ENCODE measurements around the gene CENPK.

The CENPK gene

GRCh38 chr5:65546141-65546540, 16.8 kb downstream of the CENPK start:
- H3K4me3 ChIP-seq (ENCODE audit: low read depth, low read length) = no peak overlapping the region

GRCh38 chr5:65544473-65544872, 18.5 kb downstream of the CENPK start:
- H3K4me3 ChIP-seq (ENCODE audit: low read depth, low read length) = no peak overlapping the region
- no peak for TF ChIP-seq CTCF (IDR thresholded peaks at IDR 0.05; ENCODE audit: low read depth, low read length)

More at GRCh38 chr5:65546141-65546540, 16.8 kb downstream of the CENPK start:
- no peak for TF ChIP-seq CTCF (IDR thresholded peaks at IDR 0.05; ENCODE audit: low read depth, low read length)

- TF ChIP-seq CTCF (IDR thresholded peaks at IDR 0.05; ENCODE audit: low read depth, low read length) = no peak
Measured at GRCh38 chr5:65539827-65540226, 23.1 kb downstream of the CENPK start.

GRCh38 chr5:65535529-65535987, 27.4 kb downstream of the CENPK start:
- no peak for TF ChIP-seq CTCF (IDR thresholded peaks at IDR 0.05; ENCODE audit: low read depth, low read length)

More at GRCh38 chr5:65539827-65540226, 23.1 kb downstream of the CENPK start:
- no peak overlapping the region for H3K4me3 ChIP-seq (ENCODE audit: low read depth, low read length)

GRCh38 chr5:65530904-65531303, 32.1 kb downstream of the CENPK start:
- no peak for TF ChIP-seq CTCF (IDR thresholded peaks at IDR 0.05; ENCODE audit: low read depth, low read length)
- H3K4me3 ChIP-seq (ENCODE audit: low read depth, low read length) = no peak overlapping the region

More at GRCh38 chr5:65535529-65535987, 27.4 kb downstream of the CENPK start:
- H3K4me3 ChIP-seq (ENCODE audit: low read depth, low read length) = no peak overlapping the region

GRCh38 chr5:65525726-65526125, 37.2 kb downstream of the CENPK start:
- no peak overlapping the region for H3K4me3 ChIP-seq (ENCODE audit: low read depth, low read length)
- no peak for TF ChIP-seq CTCF (IDR thresholded peaks at IDR 0.05; ENCODE audit: low read depth, low read length)

GRCh38 chr5:65512170-65512937, 50.6 kb downstream of the CENPK start:
- TF ChIP-seq CTCF (IDR thresholded peaks at IDR 0.05; ENCODE audit: low read depth, low read length) = no peak
- no peak overlapping the region for H3K4me3 ChIP-seq (ENCODE audit: low read depth, low read length)

All from WI38 (cell line).